GM21786 (cell line): Measurements from ENCODE around the gene RAMP1.

Experiments used
- ATAC-seq: cut with Tn5 transposase; IDR thresholded peaks from one replicate; pipeline ENCODE4 v1.9.1; 2021; ENCODE audit not compliant: unreplicated experiment

RAMP1 gene

GRCh38 chr2:237876061-237876526 lies 16.7 kb downstream of the RAMP1 start:
- ATAC-seq = no peak

GRCh38 chr2:237876532-237876931 lies 17.1 kb downstream of the RAMP1 start:
- no peak for ATAC-seq

GRCh38 chr2:237876951-237877491 lies 17.6 kb downstream of the RAMP1 start:
- ATAC-seq = no peak

GRCh38 chr2:237877576-237878307 lies 18.3 kb downstream of the RAMP1 start:
- no peak for ATAC-seq

- no peak for ATAC-seq
Observed at GRCh38 chr2:237878321-237879057, 19.1 kb downstream of the RAMP1 start.

- no peak for ATAC-seq
Observed at GRCh38 chr2:237879058-237879430, 19.6 kb downstream of the RAMP1 start.

- no peak for ATAC-seq
Observed at GRCh38 chr2:237879991-237880560, 20.7 kb downstream of the RAMP1 start.

- no peak for ATAC-seq
Observed at GRCh38 chr2:237882510-237883481, 23.4 kb downstream of the RAMP1 start.

GRCh38 chr2:237883951-237884446 lies 24.6 kb downstream of the RAMP1 start:
- ATAC-seq = no peak

GRCh38 chr2:237884681-237885080 lies 25.3 kb downstream of the RAMP1 start:
- no peak for ATAC-seq

GRCh38 chr2:237885111-237885930 lies 25.9 kb downstream of the RAMP1 start:
- ATAC-seq = no peak

- no peak for ATAC-seq
Observed at GRCh38 chr2:237885931-237886684, 26.7 kb downstream of the RAMP1 start.

GRCh38 chr2:237886685-237887481 lies 27.5 kb downstream of the RAMP1 start:
- no peak for ATAC-seq

GRCh38 chr2:237888389-237888788 lies 29.0 kb downstream of the RAMP1 start:
- no peak for ATAC-seq

GRCh38 chr2:237889016-237889415 lies 29.6 kb downstream of the RAMP1 start:
- ATAC-seq = no peak

GRCh38 chr2:237889811-237890210 lies 30.4 kb downstream of the RAMP1 start:
- ATAC-seq = no peak

- ATAC-seq = no peak
Observed at GRCh38 chr2:237892478-237892877, 33.1 kb downstream of the RAMP1 start.

- ATAC-seq = no peak
Observed at GRCh38 chr2:237892984-237893595, 33.7 kb downstream of the RAMP1 start.
